SIG-M5 treated with dmso at 0.1 percent for 504 hours (cell line): Measurements from ENCODE around the gene RAPGEF5.

ENCODE experiments used
- DNase-seq: peaks from one replicate; lab custom pipeline; 2025; ENCODE audit not compliant: unreplicated experiment; lab: John Stamatoyannopoulos, UW

Gene RAPGEF5

DNA sequence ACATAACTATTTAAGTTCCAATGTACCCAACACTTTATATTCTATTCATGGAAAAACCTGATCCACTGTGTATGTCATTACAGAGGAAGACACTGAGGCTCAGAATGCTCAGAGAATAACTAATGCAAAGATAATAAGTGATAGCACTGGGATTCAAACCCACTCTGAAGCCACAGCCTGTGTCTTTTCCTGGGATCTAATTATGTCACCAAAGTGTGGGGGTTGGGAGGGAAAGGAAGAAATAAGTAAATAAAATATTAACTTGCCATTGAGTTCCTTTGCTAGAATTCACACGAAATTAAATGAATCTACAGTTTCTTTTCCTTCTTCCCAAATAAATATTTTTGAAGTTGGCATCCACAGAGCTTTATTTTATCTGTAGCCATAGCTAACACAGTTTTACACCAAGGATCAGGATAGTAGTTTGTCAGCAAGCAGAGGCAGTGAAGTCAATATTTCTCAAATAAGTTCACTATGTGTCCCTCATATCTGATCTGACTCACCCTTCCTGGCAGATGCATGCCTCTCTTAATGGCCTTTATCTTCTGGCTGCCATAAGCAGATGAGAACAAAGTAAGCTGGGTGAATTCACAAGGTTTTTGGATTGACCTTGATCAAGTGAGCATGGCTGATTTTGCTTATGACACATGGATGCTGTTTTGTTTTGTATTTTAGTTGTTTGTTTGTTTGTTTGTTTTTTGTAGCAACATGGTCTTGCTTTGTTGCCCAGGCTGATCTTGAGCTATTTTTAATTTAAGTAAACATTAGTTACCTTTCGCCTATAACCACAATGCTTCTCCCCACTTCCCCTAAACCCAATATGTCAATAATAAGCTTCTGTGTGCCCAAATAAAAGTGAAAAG lies 6.3 kb downstream of the RAPGEF5 start:
- DNase-seq = no peak

DNA sequence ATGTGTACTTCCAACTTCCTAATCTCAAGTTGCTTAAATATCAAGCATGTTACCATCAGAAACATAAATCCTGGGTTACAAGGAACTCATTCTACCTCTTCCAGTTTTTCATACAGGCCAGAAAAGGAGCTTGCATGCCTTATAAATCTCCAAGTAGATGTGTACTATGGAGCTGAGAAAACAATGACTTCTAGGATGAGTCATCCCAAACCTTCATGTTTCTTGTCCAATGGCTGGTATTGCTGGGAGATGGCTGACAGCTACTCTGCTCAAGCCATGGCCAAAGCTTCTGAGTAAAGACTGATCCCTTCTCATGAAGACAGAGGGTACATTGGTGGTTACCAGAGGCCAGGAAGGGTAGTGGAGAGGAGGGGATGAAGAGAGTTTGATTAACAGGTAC lies 8.6 kb downstream of the RAPGEF5 start:
- DNase-seq = no peak

DNA sequence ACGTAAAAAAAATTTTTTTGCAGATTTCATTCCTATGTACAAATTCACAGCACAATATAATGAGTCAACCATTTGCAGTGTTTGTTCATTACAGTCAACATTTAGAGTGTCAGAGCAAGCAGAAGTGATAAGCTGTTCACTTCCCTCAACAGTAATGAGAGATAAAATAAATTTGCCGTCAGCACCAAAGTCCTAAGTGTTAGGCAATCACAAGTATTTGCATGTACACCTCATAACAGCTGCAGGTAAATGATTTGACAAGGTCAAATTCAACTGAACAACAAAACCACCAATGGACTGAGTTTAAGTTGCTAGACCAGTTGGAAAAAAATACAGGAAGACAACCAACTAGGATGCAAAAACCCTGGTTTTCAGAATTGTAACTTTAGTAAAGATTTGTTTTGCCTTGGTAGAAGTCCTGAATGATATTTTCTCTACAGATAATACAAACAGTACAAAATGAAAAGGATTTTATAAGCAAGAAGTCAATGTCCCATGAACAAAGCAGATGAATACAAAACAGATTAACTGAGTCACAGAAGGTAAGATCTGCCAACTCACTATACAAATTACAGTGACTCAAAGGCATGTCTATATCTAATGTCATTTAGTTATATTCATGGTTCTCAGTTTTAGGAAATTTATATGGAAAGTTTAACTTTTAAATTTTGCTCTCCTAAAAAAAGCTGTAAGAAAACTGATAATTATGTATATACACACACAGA lies 10.4 kb downstream of the RAPGEF5 start:
- DNase-seq = no peak

DNA sequence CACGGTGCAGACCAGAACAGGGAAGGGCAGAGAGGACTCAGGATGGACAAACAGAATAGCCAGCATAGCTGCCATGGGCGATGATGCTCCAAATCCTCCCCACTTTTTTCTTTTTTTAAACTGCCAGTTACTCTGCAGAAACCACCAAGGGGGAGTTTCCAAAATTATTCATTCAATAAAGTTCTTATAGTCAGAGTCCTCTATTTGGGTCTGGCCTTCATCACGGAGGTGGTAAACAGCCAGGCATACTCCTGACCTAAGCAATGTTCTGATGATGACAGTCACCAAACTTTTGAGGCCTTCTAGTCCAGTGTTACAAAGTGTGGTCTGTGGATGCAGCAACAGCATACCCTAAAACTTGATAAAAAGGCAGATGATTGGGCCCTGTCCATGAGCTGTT lies 12.3 kb downstream of the RAPGEF5 start:
- DNase-seq = no peak

DNA sequence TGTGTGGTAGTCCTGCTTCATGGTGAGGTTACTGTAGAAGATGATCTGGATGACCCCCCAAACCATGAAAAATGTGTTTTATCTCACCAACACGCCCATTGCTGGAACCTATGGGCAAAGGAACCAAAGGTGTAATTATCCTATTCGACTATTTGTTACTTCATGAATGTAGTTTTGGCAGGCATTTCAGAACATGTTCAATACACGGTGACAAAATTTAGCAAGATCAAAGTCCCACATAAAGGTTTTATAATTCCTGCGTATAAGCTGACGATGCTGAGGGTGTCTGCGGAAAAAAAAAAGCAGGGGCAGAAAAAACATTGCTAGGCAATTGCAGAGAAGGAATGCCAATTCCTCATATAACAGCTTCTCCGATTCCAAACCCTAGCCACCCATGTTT lies 13.3 kb downstream of the RAPGEF5 start:
- no peak for DNase-seq

DNA sequence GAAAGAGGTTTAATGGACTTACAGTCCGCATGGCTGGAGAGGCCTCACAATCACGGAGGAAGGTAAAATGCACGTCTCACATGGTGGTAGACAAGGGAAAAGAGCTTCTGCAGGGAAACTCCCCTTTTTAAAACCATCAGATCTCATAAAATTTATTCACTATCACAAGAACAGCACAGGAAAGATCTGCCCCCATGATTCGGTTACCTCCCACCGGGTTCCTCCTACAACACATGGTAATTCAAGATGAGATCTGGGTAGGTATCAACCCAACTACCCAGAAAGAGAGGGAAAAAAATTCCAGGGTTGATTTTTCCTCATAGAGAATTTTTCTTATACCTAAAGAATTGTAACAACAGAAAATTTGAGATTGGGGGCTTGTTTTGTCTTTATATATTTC lies 13.9 kb downstream of the RAPGEF5 start:
- DNase-seq = no peak

DNA sequence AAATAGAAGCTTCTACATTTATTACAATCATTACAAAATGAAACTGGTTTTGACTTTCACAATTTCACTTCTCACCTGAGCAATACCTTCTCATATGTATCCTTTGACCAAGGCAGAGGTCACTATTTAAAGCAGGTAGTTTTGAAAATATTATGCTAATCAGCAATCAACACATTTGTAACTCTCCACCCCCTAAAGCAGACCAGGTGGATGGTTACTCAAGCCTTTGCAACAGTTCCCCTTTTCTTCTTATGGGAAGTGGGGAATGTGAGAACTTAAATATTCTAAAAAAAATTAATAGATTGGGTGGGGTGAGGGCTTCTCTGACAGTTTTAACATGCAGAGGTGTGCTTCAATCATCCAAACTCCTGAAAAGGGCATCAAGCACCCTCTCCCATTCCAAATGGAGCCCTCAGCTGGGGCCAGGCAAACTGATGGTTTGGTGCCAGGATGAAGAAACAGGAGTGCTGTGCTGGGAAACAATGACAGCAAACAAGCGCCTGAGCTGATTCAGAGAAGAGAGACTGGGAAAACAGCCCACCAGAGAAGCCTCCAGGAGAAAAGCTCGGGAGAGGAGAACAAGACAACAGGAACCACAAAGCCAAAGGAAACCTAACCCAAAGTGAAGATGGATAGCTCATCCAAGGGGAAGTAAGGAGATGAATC lies 17.1 kb downstream of the RAPGEF5 start:
- no peak for DNase-seq

DNA sequence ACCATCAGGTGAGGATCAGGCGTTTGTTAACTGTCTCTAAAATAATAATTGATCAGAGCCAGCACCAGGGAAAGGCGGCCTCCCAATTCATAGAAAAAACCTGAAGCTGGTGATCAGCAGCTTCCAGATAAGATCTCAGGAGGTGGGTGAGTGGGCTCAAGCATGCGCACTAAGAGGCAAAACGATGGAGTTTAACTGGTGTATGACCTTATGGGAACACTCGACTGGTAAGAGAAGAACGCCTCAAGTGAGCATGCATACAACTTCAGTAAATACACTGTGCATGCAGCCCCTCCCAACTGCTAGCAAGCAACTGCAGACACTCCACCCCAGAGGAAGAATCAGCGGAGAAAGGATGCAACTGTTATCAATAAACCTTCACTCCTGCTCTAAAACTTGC lies 18.1 kb downstream of the RAPGEF5 start:
- DNase-seq = no peak

DNA sequence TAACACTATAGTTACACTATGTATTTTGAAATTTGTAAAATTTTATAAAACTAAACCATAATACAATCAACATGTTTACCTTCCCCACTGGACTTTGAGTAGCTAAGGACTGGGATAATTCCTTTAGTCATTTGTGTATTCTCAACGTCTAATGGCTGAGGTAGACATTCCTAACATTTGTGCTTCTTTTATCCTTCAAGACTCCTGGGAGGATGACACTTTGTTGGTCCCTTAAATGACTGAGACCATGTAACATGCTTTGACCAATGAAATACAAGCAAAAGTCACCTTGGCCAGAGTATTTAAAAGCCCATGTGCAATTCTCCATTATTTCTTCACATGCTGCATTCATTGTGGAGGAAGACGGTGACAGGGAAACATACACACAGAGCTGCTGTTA lies 18.5 kb downstream of the RAPGEF5 start:
- DNase-seq = no peak

DNA sequence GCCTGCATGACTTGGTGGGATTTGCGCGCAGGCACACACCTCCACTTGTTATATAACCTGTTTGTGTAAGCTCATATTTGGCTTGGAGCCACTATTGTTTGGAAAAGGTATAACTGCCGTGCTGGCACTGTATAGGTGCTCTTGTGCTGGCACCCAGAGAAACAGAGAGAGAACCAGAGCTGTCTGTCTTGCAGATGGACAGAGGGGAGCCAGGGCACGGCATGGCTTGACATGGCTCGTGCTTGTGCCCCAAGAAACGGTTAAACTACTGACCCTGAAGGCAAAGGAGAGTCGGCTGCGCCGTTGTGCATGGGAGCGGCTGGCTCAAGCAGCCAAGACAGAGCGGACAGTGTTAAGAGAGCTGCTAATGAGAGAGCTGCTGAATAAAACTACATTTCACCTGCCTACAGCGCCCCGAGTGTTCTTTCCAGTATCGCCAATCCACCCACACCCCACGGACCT lies 23.2 kb downstream of the RAPGEF5 start:
- no peak for DNase-seq

DNA sequence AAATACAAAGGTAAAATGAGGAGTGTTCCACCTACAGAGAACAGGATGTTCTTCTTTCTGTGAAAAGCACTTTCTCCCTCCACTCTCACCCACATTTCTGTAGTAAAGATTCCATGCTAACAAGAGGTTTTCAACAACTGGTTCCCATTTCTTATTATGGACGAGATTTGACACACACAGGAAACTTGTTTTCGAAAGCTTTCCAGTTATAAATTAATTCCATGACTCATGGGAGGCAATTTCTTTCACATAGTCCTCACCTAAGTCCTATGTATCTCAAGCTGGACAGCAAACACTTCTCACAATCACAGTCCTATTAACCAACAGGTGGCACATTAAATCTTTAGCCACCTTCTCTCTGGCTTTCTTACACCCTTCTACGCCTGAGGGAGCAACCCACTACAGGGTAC lies 24.5 kb downstream of the RAPGEF5 start:
- DNase-seq = no peak

DNA sequence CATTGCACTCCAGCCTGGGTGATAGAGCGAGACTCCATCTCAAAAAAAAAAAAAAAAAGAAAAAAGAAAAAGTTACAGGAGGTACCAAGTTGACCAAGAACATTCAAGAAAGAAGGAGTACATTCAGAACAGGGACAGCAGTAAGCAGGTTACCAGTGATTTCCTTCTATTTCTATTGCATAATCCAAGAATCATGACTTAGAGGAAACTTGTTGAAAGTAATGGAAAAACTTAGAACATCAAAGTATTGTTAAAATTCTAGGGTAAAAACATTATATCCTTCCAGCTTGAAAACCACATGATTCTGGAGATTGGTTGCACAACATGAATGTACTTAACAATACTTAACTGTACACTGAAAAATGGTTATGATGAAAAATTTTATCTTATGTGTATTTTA lies 25.2 kb downstream of the RAPGEF5 start:
- DNase-seq = no peak

DNA sequence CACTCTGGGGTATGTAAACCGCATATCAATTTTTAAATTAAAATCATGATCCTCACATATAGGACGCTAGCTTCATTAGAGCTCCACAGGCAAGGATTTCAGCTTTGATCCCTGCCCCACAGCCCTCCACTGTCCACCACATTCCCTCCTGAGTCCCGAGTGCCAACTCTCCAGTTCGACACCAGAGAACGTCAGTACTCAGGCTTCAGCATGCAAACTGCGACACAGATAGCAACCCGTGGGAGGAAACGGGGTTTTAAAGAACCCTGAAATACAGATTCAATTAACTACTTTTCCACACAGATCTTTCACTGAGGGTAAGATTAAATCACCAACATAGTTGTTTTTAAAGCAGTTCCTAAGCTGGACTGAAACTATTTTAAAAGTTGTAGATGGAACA lies 26.1 kb downstream of the RAPGEF5 start:
- DNase-seq = no peak

DNA sequence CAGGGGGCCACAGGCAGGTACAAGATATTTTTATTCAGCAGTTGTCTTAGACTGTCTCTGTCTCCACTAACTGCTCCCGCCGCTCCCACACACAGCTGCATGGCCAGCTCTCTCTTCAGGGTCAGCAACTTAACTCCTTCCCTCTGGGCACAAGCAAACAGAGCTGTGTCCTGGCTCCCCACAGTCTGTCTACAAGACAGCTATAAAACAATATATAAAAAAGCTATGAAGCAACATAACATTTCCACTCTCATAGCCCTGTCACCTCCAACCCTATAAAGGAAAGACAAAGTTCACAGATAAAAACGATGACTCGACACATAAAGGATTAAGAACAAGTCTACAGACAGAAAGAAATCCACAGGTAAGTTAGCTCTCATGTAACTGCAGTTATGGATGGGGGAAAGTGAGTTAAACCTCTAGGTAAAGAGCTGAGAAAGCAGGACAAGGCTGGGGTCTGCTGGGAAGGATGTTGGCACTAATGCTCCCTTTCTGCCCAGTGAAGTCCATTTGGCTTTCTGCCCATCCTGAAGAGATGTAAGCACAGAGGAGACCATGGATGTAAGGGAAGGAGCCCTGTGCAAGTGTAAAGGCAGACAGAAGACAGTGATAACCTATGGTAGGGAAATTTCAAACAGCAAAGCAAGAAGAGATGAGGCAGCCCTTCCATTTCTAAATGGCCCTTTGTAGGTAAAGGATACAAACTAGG lies 27.0 kb downstream of the RAPGEF5 start:
- DNase-seq = no peak

DNA sequence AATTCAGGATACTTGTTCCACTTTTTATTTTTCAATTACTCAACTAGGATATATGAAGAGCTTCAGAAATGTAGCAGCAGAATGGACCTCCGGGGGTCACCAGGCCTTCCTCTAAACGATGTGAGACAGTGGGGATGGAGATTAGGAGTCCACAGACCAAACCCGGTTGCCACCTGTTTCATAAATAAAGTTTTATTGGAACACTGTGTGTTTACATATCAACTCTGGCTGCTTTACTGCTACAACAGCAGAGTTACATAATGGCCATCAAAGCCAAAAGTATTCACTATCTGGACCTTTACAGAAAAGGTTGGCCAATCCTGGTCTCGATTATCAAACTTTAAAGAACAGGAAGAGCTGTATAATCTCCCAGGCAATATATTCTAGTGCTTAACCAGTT lies 30.8 kb downstream of the RAPGEF5 start:
- no peak for DNase-seq

DNA sequence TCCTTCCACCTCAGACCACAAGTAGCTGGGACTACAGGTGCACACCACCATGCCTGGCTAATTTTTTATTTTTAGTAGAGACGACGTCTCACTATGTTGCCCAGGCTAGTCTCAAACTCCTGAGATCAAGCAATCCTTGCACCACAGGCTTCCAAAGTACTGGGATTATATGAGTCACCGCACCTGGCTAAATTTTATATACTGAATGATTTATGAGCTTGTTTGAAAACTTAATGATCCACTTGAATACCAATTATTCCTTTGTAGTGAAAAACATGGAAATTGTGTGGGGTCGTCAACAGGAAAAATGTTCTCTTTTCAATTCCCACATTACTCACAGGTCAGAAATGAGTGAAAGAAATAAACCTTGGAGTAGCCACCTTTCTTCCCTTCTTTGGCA lies 31.3 kb downstream of the RAPGEF5 start:
- DNase-seq = no peak

DNA sequence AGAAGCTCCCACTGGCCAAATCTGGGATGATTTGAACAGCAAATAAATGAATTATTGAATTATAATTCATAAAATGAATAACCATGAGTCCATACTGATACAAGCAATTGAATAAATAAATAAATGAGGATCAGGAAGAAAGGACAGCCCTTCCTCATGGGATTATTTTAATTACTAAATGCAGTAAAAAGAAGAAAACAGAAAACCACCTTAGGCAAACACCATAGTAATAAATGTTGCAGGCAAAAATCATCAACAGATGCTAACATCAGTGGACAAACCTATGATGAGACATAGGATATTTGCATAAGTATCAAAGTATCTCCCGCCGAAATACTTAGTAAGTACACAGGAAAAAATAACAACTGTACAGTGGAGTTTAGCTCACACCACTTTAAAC lies 33.2 kb downstream of the RAPGEF5 start:
- DNase-seq = no peak

DNA sequence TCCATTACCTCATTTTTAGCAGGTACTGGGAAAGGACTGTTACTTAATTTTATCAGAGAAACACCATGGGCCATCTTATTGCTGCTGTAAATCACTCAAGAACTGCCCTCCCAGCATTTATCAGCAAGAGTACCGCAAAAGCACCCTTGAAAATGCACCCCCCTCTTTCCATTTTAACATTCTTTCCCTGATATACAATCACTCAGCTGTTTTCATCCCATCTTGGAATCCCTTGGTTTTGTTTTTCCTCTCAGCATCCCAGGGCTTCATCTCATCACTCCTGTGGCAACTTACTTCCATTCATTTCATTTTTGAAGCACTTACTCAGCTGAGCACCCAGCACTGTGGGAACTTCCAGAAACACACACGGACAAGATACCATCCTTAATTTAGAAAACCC lies 36.5 kb downstream of the RAPGEF5 start:
- no peak for DNase-seq

DNA sequence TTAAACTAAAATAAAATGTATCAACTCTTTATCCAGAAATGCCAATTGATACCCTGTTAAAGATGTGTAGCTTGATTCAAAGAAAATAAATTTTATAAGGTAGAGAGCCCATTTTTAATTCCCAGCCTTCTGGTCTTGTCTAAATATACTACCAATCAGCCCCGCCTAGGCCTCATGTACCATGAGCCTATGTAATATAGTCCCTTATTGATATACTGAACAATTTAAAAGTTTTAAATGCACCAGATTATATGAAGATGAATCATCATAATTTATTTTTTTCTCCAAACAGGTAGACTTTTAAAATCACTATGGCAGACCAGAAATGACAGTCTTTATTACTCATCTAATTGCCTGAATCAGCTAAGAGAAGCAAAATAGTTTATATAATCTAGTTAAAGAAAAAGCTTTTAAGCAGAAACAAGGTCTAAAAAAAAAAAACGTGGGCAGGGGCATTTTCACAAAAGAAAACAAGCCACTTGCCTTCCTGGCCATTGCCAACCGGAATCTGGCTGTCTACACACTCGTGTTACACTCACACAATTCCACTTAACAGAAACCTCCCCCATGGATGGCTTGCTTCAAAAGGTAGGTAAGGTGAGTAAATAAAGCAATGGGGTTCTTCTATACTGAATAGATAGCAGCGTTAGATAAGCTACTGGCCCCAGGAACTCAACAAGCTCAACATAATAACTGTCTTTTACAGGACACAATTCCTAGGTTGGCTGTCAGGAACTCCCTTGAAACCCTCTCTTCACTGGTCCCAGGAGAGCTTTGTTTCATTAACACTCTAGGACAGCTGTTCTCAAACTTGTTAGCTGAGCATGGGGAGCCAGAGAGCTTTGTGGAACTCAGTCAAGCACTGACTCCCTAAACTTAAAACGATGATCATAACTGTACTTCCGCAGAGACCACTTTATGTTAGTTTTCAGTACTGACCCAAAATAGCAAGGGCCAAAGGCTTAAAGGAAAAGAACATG lies 37.2 kb downstream of the RAPGEF5 start:
- no peak for DNase-seq

DNA sequence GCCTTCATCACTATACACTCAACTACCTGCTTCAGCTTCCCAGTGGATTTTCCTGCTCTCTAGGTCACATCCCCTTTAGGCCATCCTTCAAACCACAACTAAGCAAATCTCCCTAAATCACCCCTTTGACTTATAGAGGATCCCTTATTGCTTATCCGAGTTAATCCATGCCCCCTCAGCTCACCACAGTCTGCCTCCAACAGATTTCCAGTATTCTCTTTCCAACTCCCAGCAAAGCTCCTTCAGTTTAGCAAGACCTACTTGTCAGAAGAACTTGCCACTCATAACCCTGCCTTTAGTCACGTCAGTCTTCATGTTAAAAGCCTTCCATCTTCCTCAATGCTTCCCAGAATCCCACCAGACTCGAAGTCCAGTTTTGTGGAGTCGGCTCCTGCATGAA lies 38.6 kb downstream of the RAPGEF5 start:
- no peak for DNase-seq
